Activated T-cell treated with anti-CD3 and anti-CD28 coated beads for 48 hours (primary cell): ENCODE data around the gene MARF1.
"Not testable (repeated sequence)": the region's sequence is repeated elsewhere in the genome, so short reads cannot be mapped to it uniquely, and the experiment has no call there.

Experiments used
- DNase-seq: peaks from one replicate; pipeline ENCODE4 v3.0.0-alpha.2; 2020; ENCODE audit warnings: low read depth

MARF1 gene, protein sequence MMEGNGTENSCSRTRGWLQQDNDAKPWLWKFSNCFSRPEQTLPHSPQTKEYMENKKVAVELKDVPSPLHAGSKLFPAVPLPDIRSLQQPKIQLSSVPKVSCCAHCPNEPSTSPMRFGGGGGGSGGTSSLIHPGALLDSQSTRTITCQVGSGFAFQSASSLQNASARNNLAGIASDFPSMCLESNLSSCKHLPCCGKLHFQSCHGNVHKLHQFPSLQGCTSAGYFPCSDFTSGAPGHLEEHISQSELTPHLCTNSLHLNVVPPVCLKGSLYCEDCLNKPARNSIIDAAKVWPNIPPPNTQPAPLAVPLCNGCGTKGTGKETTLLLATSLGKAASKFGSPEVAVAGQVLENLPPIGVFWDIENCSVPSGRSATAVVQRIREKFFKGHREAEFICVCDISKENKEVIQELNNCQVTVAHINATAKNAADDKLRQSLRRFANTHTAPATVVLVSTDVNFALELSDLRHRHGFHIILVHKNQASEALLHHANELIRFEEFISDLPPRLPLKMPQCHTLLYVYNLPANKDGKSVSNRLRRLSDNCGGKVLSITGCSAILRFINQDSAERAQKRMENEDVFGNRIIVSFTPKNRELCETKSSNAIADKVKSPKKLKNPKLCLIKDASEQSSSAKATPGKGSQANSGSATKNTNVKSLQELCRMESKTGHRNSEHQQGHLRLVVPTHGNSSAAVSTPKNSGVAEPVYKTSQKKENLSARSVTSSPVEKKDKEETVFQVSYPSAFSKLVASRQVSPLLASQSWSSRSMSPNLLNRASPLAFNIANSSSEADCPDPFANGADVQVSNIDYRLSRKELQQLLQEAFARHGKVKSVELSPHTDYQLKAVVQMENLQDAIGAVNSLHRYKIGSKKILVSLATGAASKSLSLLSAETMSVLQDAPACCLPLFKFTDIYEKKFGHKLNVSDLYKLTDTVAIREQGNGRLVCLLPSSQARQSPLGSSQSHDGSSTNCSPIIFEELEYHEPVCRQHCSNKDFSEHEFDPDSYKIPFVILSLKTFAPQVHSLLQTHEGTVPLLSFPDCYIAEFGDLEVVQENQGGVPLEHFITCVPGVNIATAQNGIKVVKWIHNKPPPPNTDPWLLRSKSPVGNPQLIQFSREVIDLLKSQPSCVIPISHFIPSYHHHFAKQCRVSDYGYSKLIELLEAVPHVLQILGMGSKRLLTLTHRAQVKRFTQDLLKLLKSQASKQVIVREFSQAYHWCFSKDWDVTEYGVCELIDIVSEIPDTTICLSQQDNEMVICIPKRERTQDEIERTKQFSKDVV (N-terminal part only)

DNA sequence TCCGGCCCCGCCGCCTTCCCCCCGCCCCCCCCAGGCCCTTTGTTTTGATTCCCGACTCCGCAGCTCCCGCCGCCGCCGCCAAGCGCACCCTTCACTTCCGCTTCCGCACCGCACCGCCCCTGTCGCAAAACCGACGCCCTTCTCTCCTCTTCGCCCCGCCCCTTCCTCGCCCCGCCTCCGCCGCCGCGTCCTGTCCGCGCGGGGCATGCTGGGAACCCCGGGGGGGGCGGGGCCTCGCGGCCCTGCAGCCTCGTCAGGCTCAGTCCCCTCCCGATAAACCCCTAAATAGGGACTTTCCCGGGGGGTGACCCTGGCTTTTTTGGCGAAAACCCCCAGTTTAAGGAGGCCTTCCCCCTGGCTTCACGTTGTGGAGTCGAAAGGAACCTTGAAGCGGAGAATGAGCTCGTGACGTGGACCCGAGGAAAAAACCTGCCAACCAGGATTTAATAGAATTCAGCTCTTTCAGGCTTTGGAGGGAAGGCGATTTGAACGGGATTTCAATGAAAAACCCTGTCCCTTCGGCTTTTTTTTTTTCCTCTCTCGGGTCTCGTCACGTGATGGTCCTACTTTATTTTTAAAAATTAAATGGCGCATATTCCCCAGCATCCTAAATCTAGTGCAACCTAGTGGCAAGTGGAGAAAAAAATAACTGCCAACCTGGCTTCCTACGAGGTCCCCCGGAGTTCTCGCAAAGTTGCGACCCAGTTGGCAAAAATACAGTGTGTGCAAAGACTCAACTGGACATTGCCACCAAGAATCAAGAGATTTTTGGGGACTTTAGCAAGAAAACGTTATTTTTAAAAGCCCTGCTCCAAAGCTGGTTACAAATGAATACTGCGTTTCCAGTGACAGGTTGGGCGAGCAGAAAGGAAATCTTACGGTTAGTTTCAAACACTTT lies at the start of gene MARF1:
Gene MARF1 (minus strand): TSS at position 107 of the 898 bp plus-strand sequence. CDS start 3,921 bp downstream, outside the sequence.
- peak; percentile 100 for DNase-seq

DNA sequence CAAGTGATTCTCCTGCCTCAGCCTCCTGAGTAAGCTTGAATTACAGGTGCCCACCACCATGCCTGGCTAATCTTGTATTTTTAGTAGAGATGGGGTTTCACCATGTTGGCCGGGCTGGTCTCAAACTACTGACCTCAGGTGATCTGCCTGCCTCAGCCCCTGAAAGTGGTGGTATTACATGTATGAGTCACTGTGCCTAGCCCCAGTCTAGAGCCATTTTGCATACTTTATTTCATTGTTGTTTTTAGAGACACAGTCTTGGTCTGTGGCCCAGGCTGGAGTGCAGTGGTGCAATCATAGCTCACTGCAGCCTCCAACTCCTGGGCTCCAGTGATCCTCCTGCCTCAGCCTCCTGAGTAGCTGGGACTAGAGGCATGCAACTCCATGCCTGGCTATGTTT lies 49.6 kb upstream of the MARF1 start:
- not testable (repeated sequence) for DNase-seq

DNA sequence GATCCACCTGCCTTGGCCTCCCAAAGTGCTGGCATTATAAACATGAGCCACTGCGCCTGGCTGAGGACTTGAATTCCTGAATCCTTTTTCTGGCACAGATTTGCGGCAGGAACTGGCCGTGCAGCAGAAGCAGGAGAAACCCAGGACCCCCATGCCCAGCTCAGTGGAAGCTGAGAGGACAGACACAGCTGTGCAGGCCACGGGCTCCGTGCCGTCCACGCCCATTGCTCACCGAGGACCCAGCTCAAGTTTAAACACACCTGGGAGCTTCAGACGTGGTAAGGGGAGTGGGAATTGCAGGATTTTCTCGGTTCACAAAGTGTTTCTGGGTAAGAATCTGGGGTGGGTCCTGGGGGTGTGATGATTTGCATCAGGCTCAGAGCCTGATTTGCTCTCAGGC lies 48.1 kb upstream of the MARF1 start:
- no peak for DNase-seq

DNA sequence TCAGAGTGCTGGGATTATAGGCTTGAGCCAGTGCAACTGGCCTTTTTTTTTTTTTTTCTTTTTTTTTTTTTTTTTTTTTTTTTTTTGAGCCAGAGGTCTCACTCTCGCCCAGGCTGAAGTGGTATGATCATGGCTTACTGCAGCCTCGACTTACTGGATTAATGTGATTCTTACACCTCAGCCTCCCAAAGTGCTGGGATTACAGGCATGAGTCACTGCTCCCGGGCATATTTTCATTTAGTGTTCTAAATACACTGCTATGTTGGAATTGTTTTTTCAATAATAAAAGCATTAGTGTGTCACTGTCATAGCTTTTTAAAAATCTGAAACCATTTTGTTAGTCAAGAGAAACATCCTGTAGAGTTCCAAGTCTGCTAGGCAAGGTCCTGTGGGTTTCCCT lies 47.3 kb upstream of the MARF1 start:
- DNase-seq = no peak

GRCh38 chr16:15689290-15689689 lies 46.3 kb upstream of the MARF1 start:
- DNase-seq = no peak

- DNase-seq = no peak
These were observed 43.3 kb upstream of the MARF1 start for GRCh38 chr16:15686287-15686686.

DNA sequence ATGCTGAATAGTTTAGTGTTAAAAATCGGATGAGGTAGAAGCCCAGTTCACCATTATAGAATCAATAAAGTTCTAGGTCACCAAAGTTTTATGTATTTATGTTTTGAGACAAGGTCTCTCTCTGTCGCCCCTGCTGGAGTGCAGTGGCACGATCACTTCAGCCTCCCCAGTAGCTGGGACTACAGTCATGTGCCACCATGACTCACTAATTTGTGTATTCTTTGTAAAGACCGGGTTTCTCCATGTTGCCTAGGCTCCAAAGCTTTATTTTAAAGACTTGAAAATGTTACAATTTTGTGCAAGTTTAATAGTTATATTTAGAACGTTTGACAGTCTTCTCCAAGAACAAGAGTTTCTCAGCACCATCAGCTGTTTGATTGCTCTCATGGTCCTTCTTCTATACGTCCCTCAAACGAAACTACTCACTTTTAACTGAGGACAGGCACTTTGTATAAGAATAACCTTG lies 39.2 kb upstream of the MARF1 start:
- peak; percentile 26 for DNase-seq

DNA sequence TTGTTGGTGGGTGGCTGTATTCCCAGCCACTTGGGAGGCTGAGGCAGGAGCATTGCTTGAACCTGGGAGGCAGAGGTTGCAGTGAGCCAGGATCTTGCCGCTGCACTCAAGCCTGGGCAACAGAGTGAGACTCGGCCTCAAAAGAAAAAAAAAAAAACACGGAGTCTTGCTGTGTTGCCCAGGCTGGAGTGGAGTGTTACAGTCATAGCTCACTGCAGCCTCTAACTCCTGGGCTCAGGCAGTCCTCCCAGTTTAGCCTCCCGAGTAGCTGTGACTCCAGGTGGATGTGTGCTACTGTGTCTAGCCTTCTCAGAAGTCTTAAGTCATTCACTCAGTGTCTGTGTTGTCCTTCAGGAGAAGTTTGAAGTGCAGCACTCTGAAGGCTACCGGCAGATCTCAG lies 34.5 kb upstream of the MARF1 start:
- DNase-seq = no peak

DNA sequence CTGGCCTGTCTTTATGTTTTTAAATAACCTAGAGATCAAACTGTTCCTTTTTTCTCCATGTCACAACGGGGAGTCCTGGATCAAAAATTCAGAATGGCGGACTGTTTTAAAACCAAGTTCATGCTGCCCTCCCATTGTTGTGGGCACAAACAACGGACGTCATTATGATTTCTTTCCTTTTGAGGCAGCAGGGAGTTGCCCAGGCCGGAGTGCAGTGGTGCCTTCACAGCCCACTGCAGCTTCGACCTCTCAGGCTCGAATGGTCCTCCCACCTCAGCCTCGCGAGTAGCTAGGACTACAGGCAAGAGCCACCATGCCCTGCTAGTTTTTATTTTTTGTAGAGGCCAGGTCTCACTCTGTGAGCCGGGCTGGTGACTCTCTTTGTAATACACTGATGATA lies 33.6 kb upstream of the MARF1 start:
- DNase-seq = no peak

DNA sequence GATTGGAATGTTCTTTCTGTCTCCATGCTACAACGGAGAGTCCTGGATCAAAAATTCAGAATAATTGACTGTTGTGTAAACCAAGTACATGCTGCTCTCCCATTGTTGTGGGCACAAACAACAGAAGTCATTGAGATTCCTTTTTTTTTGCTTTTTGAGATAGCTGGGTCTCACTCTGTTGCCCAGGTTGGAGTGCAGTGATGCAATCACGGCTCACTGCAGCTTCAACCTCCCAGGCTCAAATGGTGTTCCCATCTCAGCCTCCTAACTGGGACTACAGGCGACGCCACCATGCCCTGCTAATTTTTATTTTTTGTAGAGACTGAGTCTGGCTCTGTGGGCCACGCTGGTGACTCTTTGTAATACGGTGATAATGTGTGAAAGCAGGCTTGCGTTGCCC lies 31.6 kb upstream of the MARF1 start:
- no peak for DNase-seq

GRCh38 chr16:15672514-15673167 lies 29.7 kb upstream of the MARF1 start:
- DNase-seq = peak; percentile 42

- DNase-seq = not testable (repeated sequence)
These were observed 29.2 kb upstream of the MARF1 start for GRCh38 chr16:15672127-15672513.

- no peak for DNase-seq
These were observed 28.7 kb upstream of the MARF1 start for GRCh38 chr16:15671530-15672117.

DNA sequence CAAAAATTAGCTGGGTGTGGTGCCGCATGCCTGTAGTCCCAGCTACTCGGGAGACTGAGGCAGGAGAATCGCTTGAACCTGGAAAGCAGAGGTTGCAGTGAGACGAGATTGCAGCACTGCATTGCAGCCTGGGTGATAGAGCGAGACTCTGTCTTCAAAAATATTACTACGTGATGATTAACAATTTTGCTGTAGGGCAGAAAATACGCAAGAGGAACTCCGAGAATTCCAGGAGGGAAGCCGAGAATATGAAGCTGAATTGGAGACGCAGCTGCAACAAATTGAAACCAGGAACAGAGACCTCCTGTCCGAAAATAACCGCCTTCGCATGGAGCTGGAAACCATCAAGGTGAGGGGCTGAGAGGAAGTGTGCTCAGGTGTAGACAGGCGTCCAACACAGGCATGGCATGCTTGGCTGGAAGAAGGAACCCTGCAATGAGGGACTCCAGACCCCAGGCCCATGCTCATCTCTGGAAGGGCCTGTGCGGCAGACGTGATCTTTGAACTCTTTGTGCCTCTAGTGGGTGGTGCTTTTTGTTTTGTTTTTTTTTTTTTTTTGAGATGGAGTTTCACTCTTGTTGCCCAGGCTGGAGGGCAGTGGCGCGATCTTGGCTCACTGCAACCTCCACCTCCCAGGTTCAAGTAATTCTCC lies 24.3 kb upstream of the MARF1 start:
- no peak for DNase-seq

- DNase-seq = no peak
These were observed 22.2 kb upstream of the MARF1 start for GRCh38 chr16:15665107-15665506.

DNA sequence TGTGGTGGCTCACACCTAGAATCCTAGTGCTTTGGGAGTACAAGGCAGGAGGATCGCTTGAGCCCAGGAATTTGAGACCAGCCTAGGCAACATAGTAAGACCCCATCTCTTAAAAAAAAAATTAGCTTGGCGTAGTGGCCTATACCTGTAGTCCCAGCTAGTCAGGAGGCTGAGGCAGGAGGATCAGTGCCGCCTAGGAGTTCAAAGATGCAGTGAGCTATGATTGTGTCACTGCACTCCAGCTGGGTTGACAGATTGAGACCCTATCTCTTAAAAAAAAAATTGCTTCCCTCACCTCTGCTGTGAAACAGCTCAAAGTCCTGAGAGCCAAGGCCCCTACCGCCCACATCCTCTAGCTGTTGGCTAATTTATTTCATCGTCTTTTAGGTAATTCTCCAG lies 17.2 kb upstream of the MARF1 start:
- DNase-seq = no peak

DNA sequence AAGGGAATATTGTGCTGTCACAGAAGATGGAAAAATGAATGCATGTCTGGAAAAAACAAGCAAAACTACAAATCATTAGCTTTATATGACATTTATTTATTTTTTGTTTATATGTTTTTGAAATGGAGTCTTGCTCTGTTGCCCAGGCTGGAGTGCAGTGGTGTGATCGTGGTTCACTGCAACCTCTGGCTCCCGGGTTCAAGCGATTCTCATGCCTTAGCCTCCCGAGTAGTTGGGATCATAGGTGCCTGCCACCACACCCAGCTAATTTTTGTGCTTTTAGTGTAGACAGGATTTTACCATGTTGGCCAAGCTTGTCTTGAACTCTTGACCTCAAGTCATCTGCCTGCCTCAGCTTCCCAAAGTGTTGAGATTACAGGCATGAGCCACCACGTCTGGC lies 15.6 kb upstream of the MARF1 start:
- no peak for DNase-seq

GRCh38 chr16:15658149-15658548 lies 15.2 kb upstream of the MARF1 start:
- no peak for DNase-seq

DNA sequence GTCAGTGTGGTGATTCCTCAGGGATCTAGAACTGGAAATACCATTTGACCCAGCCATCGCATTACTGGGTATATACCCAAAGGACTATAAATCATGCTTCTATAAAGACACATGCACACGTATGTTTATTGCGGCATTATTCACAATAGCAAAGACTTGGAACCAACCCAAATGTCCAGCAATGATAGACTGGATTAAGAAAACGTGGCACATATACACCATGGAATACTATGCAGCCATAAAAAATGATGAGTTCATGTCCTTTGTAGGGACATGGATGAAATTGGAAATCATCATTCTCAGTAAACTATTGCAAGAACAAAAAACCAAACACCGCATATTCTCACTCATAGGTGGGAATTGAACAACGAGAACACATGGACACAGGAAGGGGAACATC lies 12.6 kb upstream of the MARF1 start:
- not testable (repeated sequence) for DNase-seq

- DNase-seq = no peak
These were observed 11.6 kb upstream of the MARF1 start for GRCh38 chr16:15654591-15654990.
